ENCODE data around the gene TMF1.

- no peak for TF ChIP-seq CTCF (IDR thresholded peaks at IDR 0.05; ENCODE audit: low read depth, low read length)
- no peak for TF ChIP-seq POLR2A (IDR thresholded peaks at IDR 0.05; ENCODE audit: extremely low read depth, insufficient read length)
Measured at GRCh38 chr3:69033470-69033869, 18.7 kb downstream of the TMF1 start.
